ENCODE results near the gene NAA20.
"Not testable (repeated sequence)": the region's sequence is repeated elsewhere in the genome, so short reads cannot be mapped to it uniquely, and the experiment has no call there.

Gene NAA20

DNA sequence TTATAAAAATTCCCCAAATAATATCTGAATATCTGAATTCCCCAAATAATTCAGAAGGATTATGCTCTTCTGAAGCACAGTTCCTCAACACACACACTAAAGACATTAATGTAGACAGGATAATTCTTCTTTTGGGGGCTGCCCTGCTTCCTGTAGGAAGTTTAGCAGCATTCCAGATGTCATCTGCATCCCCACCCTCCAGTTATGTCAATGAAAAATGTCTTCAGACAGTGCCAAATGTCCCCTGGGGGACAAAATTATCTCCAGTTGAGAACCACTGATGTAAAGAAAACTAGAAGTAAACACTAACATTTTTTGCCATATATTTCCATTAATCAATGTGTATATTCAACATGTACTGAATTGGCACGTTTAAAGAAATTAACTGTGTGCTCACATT lies 25.9 kb upstream of the NAA20 start:
- DNase-seq (ENCODE audit: low read depth in 4 of 4, low spot score in 1 of 4), result no peak

- no peak for DNase-seq (ENCODE audit: low read depth in 4 of 4, low spot score in 1 of 4)
Observed at GRCh38 chr20:19991854-19992253, 25.3 kb upstream of the NAA20 start.

GRCh38 chr20:19992996-19993908 lies 23.9 kb upstream of the NAA20 start:
- DNase-seq (ENCODE audit: low read depth in 4 of 4, low spot score in 1 of 4), result no peak

DNA sequence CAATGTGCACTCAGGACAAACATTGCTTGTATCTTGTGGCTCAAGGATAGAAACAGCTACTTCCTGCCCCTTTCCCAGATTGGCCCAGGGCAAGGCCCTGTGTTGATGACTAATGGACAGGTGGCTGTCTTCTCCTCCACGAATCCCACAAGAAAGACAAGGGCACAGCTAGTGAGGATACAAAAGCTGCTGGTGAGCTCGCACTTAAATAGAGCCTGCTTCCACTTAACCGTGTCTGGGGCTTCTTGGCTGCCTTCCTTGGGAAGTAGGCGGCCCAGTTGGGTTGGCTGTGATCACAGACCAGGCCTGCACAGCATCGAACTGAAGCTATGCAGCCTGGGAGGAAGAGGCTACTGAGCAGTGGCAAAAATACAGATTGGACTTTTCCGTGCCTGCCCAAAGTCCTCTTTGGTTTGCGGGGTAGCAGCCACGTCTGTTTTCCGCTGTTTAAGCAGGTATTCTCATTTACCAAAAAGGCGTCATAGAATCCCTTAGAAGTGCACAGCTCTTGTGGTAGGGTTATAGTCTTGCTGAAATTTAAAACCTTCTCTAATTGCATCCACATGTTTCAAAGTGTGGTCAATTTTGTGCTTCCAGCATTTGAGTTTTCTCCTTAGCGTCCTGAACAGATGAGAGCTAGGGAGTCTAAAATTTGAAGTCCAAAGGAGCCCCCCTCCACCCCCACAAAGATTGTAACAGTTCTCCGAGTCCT lies 23.0 kb upstream of the NAA20 start:
- DNase-seq (ENCODE audit: low read depth in 4 of 4, low spot score in 1 of 4), result no peak

- DNase-seq (ENCODE audit: low read depth in 4 of 4, low spot score in 1 of 4), result no peak
Observed at GRCh38 chr20:19995220-19995863, 21.8 kb upstream of the NAA20 start.

DNA sequence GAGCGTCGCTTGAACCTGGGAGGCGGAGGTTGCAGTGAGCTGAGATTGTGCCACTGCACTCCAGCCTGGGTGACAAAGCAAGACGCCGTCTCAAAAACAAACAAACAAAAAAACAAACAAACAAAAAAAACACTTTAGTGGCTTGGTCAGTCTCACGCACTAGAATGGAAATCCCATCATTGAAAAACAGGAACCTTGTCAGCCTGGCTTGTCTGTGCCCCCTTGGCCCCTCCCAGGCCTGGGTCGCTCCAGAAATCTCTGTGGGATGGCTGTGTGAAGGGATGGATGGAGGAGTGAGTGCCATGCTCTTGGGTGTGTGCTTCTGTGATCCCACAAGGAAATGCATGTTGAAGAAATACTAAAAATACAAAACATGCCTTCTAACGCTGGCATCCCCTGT lies 20.9 kb upstream of the NAA20 start:
- DNase-seq (ENCODE audit: low read depth in 4 of 4, low spot score in 1 of 4), result no peak

GRCh38 chr20:19996917-19997316 lies 20.2 kb upstream of the NAA20 start:
- DNase-seq (ENCODE audit: low read depth in 4 of 4, low spot score in 1 of 4), result no peak

- DNase-seq (ENCODE audit: low read depth in 4 of 4, low spot score in 1 of 4), result no peak
Observed at GRCh38 chr20:19998990-19999705, 18.0 kb upstream of the NAA20 start.

GRCh38 chr20:20000211-20000968 lies 16.8 kb upstream of the NAA20 start:
- DNase-seq (ENCODE audit: low read depth in 4 of 4, low spot score in 1 of 4), result no peak

DNA sequence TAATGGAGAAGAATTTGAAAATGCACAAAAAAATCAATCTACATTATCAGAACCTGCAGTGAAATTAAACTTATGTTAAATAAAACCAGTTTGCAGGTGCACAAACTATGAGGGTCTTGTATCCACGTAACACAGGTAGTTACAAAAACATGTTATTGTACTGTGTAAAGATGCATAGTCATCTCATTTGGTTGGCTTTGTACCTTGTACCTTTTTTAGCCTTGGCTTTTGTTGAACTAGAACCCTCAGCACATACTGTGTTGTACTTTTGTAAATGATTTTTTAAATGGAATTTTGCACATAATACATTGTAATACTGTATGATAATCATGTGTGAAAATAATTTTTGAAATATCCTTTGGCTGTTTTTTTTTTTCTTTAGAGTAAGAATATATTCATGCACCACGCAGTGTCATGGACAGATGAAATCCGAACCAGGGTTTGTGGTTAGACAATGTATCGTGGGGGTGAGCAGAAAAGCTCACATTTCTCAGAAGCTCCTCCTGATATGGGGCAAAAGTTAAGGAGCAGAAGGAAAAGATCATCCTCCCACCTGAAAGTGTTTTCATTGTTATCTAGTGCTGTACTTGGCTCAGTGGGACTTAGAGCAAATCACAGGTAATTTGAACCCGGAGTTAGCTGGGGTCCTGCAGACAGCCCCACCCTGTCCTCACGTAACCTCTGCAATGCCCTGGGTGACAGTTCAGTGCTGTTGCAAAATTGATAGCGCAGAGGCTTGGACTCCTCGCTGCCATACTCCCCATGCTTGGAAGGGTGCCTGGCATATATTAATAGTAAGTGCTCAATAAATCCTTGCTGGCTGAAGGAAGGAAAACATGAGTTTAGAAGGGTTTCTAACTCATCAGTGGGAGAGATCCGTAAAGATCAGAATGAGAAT lies 14.8 kb upstream of the NAA20 start:
- no peak for DNase-seq (ENCODE audit: low read depth in 4 of 4, low spot score in 1 of 4)

DNA sequence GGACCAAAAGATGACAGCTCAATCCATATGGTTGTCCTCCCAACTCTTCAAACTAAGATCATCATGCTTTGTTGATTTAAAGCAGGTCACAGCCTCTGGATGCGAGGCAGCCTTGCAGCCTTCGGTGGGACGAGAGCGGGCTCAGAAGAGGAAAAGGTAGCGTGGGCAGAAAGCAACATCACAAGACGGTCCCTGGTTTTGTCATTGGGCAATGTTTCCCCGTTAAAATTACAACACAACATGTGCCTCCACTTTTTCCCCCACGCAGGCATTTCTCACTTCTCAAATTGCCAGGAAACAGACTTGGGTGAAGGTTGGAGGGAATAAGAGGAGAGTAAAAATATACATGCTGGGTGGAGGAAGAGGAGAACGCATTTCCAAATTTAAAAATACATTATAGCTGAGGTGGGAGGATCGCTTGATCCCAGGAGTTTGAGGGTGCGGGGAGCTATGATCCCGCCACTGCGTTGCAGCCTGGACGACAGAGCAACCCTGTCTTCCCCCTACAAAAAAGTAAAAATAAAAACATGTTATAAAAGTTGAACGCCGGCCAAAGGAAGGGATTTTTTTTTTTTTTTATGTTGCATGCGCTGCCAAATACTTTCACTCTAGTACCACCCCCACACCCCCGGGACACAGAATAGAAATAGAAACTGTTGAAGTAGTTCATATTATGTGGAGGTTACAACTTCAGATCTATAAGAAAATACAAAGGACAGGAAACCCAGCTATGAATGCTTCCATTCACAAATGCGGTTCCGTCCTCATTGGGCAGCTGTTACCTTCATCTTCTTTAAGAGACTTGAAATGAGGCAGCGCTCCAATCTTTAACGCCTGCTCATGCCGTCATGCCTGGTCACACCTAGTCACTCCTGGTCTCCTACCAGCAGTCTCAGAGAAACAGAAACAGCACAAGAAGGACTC lies 13.9 kb upstream of the NAA20 start:
- no peak for DNase-seq (ENCODE audit: low read depth in 4 of 4, low spot score in 1 of 4)

DNA sequence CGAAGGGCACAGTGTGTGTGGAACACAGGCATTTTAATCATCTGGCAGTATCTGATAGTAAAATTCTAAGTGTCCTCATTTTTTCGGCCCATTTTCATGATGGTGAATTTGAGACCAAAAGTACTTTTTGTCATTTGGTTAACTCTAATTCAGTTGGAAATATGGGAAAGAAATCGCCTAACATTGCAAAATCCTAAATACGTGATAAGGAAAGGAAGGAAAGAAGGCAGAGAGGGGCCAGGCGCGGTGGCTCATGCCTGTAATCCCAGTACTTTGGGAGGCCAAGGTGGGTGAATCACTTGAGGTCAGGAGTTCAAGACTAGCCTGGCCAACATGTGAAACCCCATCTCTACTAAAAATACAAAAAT lies 13.2 kb upstream of the NAA20 start:
- not testable (repeated sequence) for DNase-seq (ENCODE audit: low read depth in 4 of 4, low spot score in 1 of 4)

DNA sequence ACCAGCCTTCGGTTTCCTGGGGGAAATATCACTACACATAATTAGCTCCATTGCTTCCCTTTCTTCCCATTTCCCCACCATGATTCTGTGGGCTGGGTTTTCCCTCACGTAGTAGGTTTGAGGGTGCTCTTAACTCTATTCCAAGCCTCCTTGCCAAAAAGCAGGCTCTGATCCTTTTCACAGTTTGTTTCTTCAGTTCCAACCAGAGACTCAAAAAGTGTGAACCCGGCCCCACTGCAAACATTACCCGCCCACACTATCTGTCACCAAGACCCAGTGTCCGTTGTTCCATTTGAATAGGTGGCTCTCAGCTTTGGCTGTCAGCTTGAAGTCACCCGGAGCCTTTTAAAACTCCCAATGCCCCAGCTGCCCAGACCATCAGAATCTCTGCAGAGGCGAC lies 11.8 kb upstream of the NAA20 start:
- no peak for DNase-seq (ENCODE audit: low read depth in 4 of 4, low spot score in 1 of 4)

DNA sequence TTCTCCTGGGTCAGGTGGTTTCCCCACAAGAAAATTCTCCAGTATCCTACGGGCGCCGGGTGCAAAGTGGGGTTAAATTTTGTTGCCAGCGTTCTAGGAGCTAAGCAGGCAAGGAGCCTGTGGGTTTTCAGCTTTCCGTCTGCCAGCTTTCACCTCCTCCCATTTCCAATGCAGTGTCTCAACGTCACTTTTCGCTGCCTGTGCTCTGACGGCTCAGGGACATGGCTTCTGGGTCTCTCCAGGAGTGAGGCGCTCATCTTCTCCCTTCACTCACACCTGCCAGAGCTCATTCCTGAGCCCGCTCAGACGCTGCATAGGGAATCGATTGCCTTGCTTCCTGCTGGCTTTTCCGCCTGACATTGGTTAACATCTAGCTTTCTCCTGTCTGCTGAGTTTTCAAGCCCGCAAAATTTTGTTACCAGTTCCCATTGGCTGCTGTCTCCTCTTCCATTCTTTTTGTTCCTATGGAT lies 7.3 kb upstream of the NAA20 start:
- no peak for DNase-seq (ENCODE audit: low read depth in 4 of 4, low spot score in 1 of 4)

GRCh38 chr20:20010639-20011500 lies 6.3 kb upstream of the NAA20 start:
- DNase-seq (ENCODE audit: low read depth in 4 of 4, low spot score in 1 of 4), result no peak

DNA sequence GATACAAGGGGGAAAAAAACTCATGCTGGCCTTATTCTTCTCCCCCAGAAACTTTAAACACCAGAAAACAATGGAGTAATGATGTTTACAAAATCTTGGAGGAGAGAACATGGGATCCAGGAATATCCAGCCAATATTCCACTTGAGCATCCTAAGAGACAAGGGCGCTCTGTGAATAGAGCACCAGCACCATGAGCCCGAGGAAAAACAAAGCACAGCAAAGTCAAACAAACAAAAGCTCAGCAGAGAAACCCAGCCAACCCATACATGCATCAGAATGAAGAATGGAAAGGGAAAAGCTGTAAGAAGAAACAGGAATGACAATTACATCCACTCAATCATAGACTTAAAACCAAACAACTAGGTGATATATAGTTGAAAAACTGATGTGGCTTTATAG lies 4.6 kb upstream of the NAA20 start:
- no peak for DNase-seq (ENCODE audit: low read depth in 4 of 4, low spot score in 1 of 4)

- DNase-seq (ENCODE audit: low read depth in 4 of 4, low spot score in 1 of 4), result peak in 1 of 4 experiments; percentile 9
Observed at GRCh38 chr20:20014659-20015058, 2.5 kb upstream of the NAA20 start.

DNA sequence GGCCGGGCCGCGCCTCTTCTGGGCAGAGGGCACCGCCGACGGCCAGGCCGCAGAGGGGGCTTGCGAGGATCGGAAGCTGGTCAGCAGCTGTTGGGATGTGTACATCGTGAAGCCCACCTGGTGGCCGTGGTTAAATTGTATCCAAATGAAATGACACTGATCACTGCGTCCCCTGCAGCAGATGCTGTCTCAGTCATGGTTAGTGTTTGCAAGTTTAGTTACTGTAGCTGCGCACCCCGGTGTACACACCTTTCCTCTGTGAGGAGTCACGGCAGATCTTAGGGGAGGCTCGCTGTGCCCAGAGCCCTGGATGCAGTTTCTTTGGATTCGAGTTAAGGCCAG lies 653 bp downstream of the NAA20 start:
- DNase-seq (ENCODE audit: low read depth in 4 of 4, low spot score in 1 of 4), result no peak

Data from stimulated activated CD4-positive, alpha-beta T cell treated with anti-CD3 and anti-CD28 coated beads, Interleukin-1b, Interleukin-23, amount 100 ng/mL, for 24 hours (primary cell).